Astrocyte of the spinal cord (primary cell): ENCODE measurements around the gene TRIM34.
"Not testable (repeated sequence)": the region's sequence is repeated elsewhere in the genome, so short reads cannot be mapped to it uniquely, and the experiment has no call there.

Experiments used
- DNase-seq: peaks from one replicate; pipeline ENCODE4 v3.0.0; 2011; ENCODE audit warnings: low read depth, low spot score
- H3K4me3 ChIP-seq: 2 replicates; pipeline ENCODE4 v1.5.1; 2011; ENCODE audit warnings: low read depth, mild to moderate bottlenecking, low read length, moderate library complexity
- in situ Hi-C: cut with HindIII; loops from 2 replicates; pipeline ENCODE4 v1.10.0; 2017; ENCODE audit warnings: low sequenced_read_pairs
- TF ChIP-seq, protein P1 (sequence below): IDR thresholded peaks from 2 replicates; pipeline ENCODE4 v1.5.1; 2012; ENCODE audit warnings: low read depth, mild to moderate bottlenecking, low read length, inconsistent platforms

Gene TRIM34

DNA sequence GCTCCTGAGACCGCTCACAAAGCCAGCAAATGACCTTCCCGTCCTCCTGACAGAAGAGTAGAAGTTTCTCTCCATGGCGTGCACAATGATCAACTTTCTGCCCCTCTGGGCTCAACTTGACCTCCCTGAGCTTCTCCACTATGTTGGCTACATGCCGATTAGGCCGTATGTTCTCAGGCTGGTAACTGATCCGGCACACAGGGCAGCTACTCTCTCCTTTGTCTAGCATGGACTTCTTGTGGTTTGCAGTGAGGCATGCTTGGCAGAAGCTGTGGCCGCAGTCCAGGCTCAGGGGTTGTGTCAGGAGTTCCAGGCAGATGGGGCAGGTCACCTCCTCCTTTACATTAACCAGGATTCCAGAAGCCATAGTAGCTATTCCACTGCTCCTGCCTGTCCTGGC, 55.0 kb downstream of the TRIM34 start:
- no peak overlapping the region for H3K4me3 ChIP-seq
- DNase-seq, result peak; percentile 14
- in situ Hi-C loops, result no loop called here
- TF ChIP-seq, protein P1, sequence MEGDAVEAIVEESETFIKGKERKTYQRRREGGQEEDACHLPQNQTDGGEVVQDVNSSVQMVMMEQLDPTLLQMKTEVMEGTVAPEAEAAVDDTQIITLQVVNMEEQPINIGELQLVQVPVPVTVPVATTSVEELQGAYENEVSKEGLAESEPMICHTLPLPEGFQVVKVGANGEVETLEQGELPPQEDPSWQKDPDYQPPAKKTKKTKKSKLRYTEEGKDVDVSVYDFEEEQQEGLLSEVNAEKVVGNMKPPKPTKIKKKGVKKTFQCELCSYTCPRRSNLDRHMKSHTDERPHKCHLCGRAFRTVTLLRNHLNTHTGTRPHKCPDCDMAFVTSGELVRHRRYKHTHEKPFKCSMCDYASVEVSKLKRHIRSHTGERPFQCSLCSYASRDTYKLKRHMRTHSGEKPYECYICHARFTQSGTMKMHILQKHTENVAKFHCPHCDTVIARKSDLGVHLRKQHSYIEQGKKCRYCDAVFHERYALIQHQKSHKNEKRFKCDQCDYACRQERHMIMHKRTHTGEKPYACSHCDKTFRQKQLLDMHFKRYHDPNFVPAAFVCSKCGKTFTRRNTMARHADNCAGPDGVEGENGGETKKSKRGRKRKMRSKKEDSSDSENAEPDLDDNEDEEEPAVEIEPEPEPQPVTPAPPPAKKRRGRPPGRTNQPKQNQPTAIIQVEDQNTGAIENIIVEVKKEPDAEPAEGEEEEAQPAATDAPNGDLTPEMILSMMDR, result no peak

- DNase-seq, in situ Hi-C loops, H3K4me3 ChIP-seq: not testable (repeated sequence)
These were observed 58.2 kb downstream of the TRIM34 start for GRCh38 chr11:5682890-5683441.

GRCh38 chr11:5683620-5684019, 58.8 kb downstream of the TRIM34 start:
- in situ Hi-C loops, H3K4me3 ChIP-seq, DNase-seq: not testable (repeated sequence)

GRCh38 chr11:5684036-5684645, 59.3 kb downstream of the TRIM34 start:
- in situ Hi-C loops, result no loop called here
- H3K4me3 ChIP-seq, result peak overlapping the region; percentile 58
- no peak for DNase-seq
- TF ChIP-seq, protein P1, result no peak

- in situ Hi-C loops, result no loop called here
- peak; percentile 98 for DNase-seq
- TF ChIP-seq, protein P1, result peak; percentile 75
- peak within 1 kb of the TSS; percentile 58 for H3K4me3 ChIP-seq
These were observed 60.0 kb downstream of the TRIM34 start, which contains the start of gene TRIM5 for GRCh38 chr11:5684646-5685362. TSS of gene TRIM5 (minus strand) at chr11:5685074. CDS start at chr11:5680177, 4,897 bp downstream.

DNA sequence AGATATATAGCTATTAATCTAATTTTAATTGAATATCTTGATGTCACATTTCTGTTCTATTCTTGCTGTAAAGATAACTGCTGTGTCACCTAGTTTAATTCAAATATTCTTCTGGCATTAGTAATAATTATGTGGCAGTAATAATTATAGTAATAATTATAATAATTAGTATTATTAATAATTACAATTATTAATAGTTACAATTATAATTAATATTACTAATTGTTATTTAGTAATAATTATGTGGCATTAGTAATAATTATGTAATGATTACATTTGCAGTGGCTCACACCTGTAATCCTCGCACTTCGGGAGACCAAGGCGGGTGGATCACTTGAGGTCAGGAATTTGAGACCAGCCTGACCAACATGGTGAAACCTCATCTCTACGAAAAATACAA, 61.6 kb downstream of the TRIM34 start:
- in situ Hi-C loops, result no loop called here

GRCh38 chr11:5688482-5688881, 63.7 kb downstream of the TRIM34 start:
- DNase-seq, result no peak
- TF ChIP-seq, protein P1, result no peak
- in situ Hi-C loops, result no loop called here
- no peak overlapping the region for H3K4me3 ChIP-seq

More for the DNA sequence above, 61.6 kb downstream of the TRIM34 start:
- DNase-seq, result no peak
- TF ChIP-seq, protein P1, result no peak
- H3K4me3 ChIP-seq, result no peak overlapping the region
